Activated CD4-positive, alpha-beta T cell treated with anti-CD3 and anti-CD28 coated beads, Interleukin-2, amount 10 ng/mL, durations not matched to agents 7 days and 5 days (primary cell): ENCODE measurements around the gene HAUS1. TPM values are rescaled to one million over a fixed set of nuclear protein-coding genes. Genes with fewer than 3 reads are reported as not detected.
A peak's percentile ranks its signal among the peaks of the same experiment; 100 is the strongest.

Source experiments
- CTCF ChIA-PET: fragments of 350-600 bp; sonication (Branson Sonifier 250); formaldehyde crosslinking; loops from one replicate; lab custom pipeline; 2021; ENCODE audit warnings: antibody characterized with exemption; lab: Charles Lee
- POLR2A ChIA-PET: fragments of 350-600 bp; sonication (Branson Sonifier 250); formaldehyde crosslinking; loops from one replicate; lab custom pipeline; 2021; ENCODE audit warnings: antibody characterized with exemption; lab: Charles Lee
- DNase-seq: peaks from one replicate; pipeline ENCODE4 v3.0.0-alpha.2; 2020
- H3K27ac Mint-ChIP-seq: one replicate; pipeline ENCODE4 v1.8.0; 2021; ENCODE audit warnings: mild to moderate bottlenecking, moderate library complexity, mixed read lengths
- H3K27me3 Mint-ChIP-seq: one replicate; pipeline ENCODE4 v1.8.0; 2021; ENCODE audit warnings: mixed read lengths
- H3K36me3 Mint-ChIP-seq: one replicate; pipeline ENCODE4 v1.8.0; 2021; ENCODE audit warnings: low read depth, mixed read lengths
- H3K4me1 Mint-ChIP-seq: one replicate; pipeline ENCODE4 v1.8.0; 2021; ENCODE audit warnings: mixed read lengths
- H3K4me3 Mint-ChIP-seq: one replicate; pipeline ENCODE4 v1.8.0; 2021; ENCODE audit warnings: mild to moderate bottlenecking, moderate library complexity, mixed read lengths
- H3K9me3 Mint-ChIP-seq: one replicate; pipeline ENCODE4 v1.8.0; 2021; ENCODE audit warnings: mixed read lengths
- total RNA-seq, 2 experiments: library from RNA; stranded (reverse); gene quantifications; one replicate each; pipeline ENCODE4 v1.2.3, GENCODE V29; 2021

HAUS1 gene
- total RNA-seq, 2 experiments from 2014 or later: 57.9 to 58.5 TPM

DNA sequence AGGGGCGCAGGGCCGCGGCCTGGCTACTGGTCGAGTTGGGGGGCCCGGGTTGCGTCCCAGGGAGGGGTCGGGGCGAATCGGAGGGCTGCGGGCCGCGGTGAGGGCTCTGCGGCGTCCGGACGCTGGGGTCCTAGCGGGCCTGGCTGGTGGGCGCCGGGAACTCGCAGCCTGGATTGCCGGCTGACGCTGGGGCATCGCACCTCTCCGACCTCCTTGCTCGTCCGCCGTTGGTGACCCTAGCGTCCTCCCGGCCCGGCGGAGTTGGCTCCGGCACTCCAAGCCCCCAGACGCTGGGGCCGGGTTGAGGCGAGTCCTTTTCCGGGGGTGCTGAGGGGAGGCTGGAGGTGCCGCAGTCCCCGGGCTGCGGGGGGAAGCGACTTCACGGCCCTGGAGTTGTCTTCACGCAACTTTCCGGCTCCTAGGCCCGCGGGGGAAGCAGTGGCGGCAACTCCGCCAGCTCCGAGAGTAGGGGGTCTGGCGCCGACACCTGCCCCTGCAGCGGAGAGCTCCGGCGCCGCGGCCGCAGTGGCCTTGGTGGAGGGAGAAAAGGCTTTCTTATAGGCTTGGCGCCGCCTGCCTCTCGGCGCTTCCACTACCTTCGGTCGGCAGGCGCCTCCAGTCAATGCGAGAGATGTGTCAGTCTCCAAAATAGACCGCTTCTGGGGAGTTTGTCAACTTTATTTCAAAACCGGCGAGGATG lies 70.3 kb downstream of the HAUS1 start:
- Mint-ChIP-seq H3K4me3 (peak overlapping the region; percentile 99), H3K4me1 (peaks cover 54% of the 10 kb centered on the region), H3K36me3 (peaks cover 30% of the 10 kb centered on the region), H3K27me3 (no peaks in the 10 kb centered on the region), H3K9me3 (no peaks in the 10 kb centered on the region), H3K27ac (peak overlapping the region; percentile 100)
- ChIA-PET CTCF (interaction anchor here (0.9 to 4.3 kb wide), 35 partner anchors 9 to 487 kb away, joined by 3 to 63 read pairs (median 6); no protein-coding TSS in a partner anchor), POLR2A (interaction anchor here (0.7 to 0.9 kb wide), 2 partner anchors 22 to 36 kb away, joined by 4 read pairs; no protein-coding TSS in a partner anchor)
- DNase-seq: peak; percentile 44

DNA sequence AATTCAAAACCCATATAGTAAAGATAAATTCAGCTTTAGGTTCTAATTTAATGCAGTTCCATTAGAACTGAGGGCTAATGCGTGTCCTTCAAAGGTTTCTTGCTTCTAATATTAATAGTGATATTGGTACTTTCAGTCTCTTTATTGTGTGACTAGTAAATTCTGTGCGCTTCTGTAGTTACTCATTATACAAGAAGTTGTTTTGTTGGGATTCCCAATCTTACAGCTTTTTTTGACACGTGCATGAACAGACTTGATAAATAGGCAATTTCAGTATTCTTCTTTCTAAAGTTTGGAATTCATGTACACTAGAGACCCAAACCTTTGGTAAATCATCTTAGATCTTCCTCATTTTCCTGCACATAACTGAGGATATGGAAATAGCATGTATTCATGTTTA lies 71.8 kb downstream of the HAUS1 start:
- CTCF ChIA-PET: interaction anchor here (0.6 to 3.4 kb wide), 6 partner anchors 10 to 482 kb away, joined by 3 to 13 read pairs (median 3); no protein-coding TSS in a partner anchor
- no peak overlapping the region for H3K27ac Mint-ChIP-seq
- no peak for DNase-seq
- peaks cover 41% of the 10 kb centered on the region for H3K36me3 Mint-ChIP-seq
- peaks cover 63% of the 10 kb centered on the region for H3K4me1 Mint-ChIP-seq
- peak overlapping the region; percentile 99 for H3K4me3 Mint-ChIP-seq
- no peaks in the 10 kb centered on the region for H3K27me3 Mint-ChIP-seq
- no peaks in the 10 kb centered on the region for H3K9me3 Mint-ChIP-seq
- POLR2A ChIA-PET: interaction anchor here (0.6 kb wide), 1 partner anchor 1507 kb away, joined by 3 read pairs; no protein-coding TSS in a partner anchor

Other genes with a start within 250 kb of the HAUS1 start
- 10 to 100 TPM; 21.6 to 26.6 TPM for gene EPG5, start 137.1 kb upstream of the HAUS1 start, total RNA-seq
- 1 to 10 TPM; 9.4 to 9.7 TPM for gene PSTPIP2, start 32.1 kb upstream of the HAUS1 start, total RNA-seq
- 100 to 1,000 TPM; 333 to 349 TPM for gene ATP5F1A, start 6.1 kb upstream of the HAUS1 start, total RNA-seq